DMS114 treated with DMSO at 0.1 percent for 48 hours (cell line): ENCODE measurements around the gene LIPT1.
"Not testable (repeated sequence)": the region's sequence is repeated elsewhere in the genome, so short reads cannot be mapped to it uniquely, and the experiment has no call there.

ENCODE experiments used
- DNase-seq: peaks from one replicate; lab custom pipeline; 2025; ENCODE audit not compliant: unreplicated experiment; lab: John Stamatoyannopoulos, UW

LIPT1 gene

GRCh38 chr2:99154643-99155536 is at the start of gene LIPT1, which contains the start of gene TSGA10:
Gene LIPT1 (plus strand): TSS chr2:99154967. CDS start chr2:99161958, 6,991 bp downstream.
Gene TSGA10 (minus strand): TSS chr2:99154942. CDS start chr2:99109439, 45,503 bp downstream.
- DNase-seq, result peak; percentile 85

- no peak for DNase-seq
Observed at GRCh38 chr2:99106913-99107312, 47.9 kb upstream of the LIPT1 start.

- no peak for DNase-seq
Observed at GRCh38 chr2:99111236-99111635, 43.5 kb upstream of the LIPT1 start.

GRCh38 chr2:99111945-99112344 is 42.8 kb upstream of the LIPT1 start:
- no peak for DNase-seq

- DNase-seq, result no peak
Observed at GRCh38 chr2:99112617-99113016, 42.1 kb upstream of the LIPT1 start.

GRCh38 chr2:99127981-99128380 is 26.8 kb upstream of the LIPT1 start:
- no peak for DNase-seq

GRCh38 chr2:99135044-99135556 is 19.7 kb upstream of the LIPT1 start:
- DNase-seq, result not testable (repeated sequence)

GRCh38 chr2:99139003-99139402 is 15.8 kb upstream of the LIPT1 start:
- no peak for DNase-seq

GRCh38 chr2:99140056-99140859 is 14.5 kb upstream of the LIPT1 start:
- DNase-seq, result peak; percentile 75

GRCh38 chr2:99140860-99141109 is 14.0 kb upstream of the LIPT1 start:
- no peak for DNase-seq

GRCh38 chr2:99141110-99142108 is 13.4 kb upstream of the LIPT1 start, which contains the start of gene C2orf15:
Gene C2orf15 (plus strand): TSS chr2:99141707. CDS start chr2:99150559, 8,852 bp downstream.
- DNase-seq, result peak; percentile 91

GRCh38 chr2:99150706-99151105 is 4.1 kb upstream of the LIPT1 start:
- DNase-seq, result no peak

GRCh38 chr2:99152199-99152895 is 2.4 kb upstream of the LIPT1 start:
- DNase-seq, result no peak

- DNase-seq, result no peak
Observed at GRCh38 chr2:99153921-99154604, 704 bp upstream of the LIPT1 start.

- no peak for DNase-seq
Observed at GRCh38 chr2:99156891-99157290, 2.1 kb downstream of the LIPT1 start.

- DNase-seq, result no peak
Observed at GRCh38 chr2:99158599-99158998, 3.8 kb downstream of the LIPT1 start.

- no peak for DNase-seq
Observed at GRCh38 chr2:99159594-99159993, 4.8 kb downstream of the LIPT1 start.

GRCh38 chr2:99166218-99166617 is 11.5 kb downstream of the LIPT1 start:
- DNase-seq, result no peak

GRCh38 chr2:99169534-99169933 is 14.8 kb downstream of the LIPT1 start:
- DNase-seq, result no peak
